ENCODE results near the gene CA5A.

Gene CA5A

GRCh38 chr16:87968541-87968940 lies 32.2 kb upstream of the CA5A start:
- DNase-seq: no peak
- Histone ChIP-seq H3K27ac (ENCODE audit: low read depth, low read length) (no peak overlapping the region), H2BK120ac (ENCODE audit: insufficient read depth, low read length, poor library complexity) (no peak overlapping the region), H3K9ac (ENCODE audit: low read length) (no peak overlapping the region), H4K8ac (ENCODE audit: low read depth, low read length) (no peak overlapping the region), H3K27me3 (ENCODE audit: insufficient read depth, low read length) (no peaks in the 10 kb centered on the region), H2AK5ac (ENCODE audit: low read length) (no peak overlapping the region), H3K79me2 (ENCODE audit: control insufficient read depth, insufficient read depth, low read length, poor library complexity) (peaks cover 4% of the 10 kb centered on the region), H3K9me3 (ENCODE audit: insufficient read depth, low read depth, low read length) (peaks cover 4% of the 10 kb centered on the region), H3K36me3 (ENCODE audit: control insufficient read depth in 1 of 2, insufficient read depth in 2 of 2, low read length in 2 of 2) (peaks cover 5 to 8% of the 10 kb centered on the region in 2 experiments), H3K4me3 (ENCODE audit: low read depth, low read length) (no peak overlapping the region), H3K14ac (ENCODE audit: low read length) (no peak overlapping the region), H3K23ac (ENCODE audit: low read length) (no peak overlapping the region), H2AFZ (ENCODE audit: insufficient read depth, low read length, poor library complexity) (no peak overlapping the region), H2BK12ac (ENCODE audit: low read length) (no peak overlapping the region), H3K79me1 (ENCODE audit: low read length) (no peaks in the 10 kb centered on the region), H3K4ac (ENCODE audit: low read depth, low read length) (peak overlapping the region; percentile 33), H2BK5ac (ENCODE audit: low read depth, low read length, poor library complexity) (no peak overlapping the region), H3K18ac (ENCODE audit: low read length) (no peak overlapping the region), H4K91ac (ENCODE audit: low read depth, low read length) (no peak overlapping the region), H4K12ac (ENCODE audit: low read depth, low read length) (no peak overlapping the region), H3K4me1 (ENCODE audit: control insufficient read depth in 1 of 2, insufficient read depth in 2 of 2, low read length in 2 of 2) (peaks cover 1 to 2% of the 10 kb centered on the region in 2 experiments), H3K4me2 (ENCODE audit: low read length) (no peak overlapping the region)
- no CpG with 5 or more reads among the region's 7 CpGs for WGBS (ENCODE audit: extremely low coverage, insufficient coverage, insufficient read length)

GRCh38 chr16:87966685-87967185 lies 30.4 kb upstream of the CA5A start:
- peaks cover 0 to 2% of the 10 kb centered on the region in 2 experiments for H3K4me1 ChIP-seq (ENCODE audit: control insufficient read depth in 1 of 2, insufficient read depth in 2 of 2, low read length in 2 of 2)
- H3K9ac ChIP-seq (ENCODE audit: low read length): no peak overlapping the region
- no peaks in the 10 kb centered on the region for H3K27me3 ChIP-seq (ENCODE audit: insufficient read depth, low read length)
- no peak overlapping the region for H2BK5ac ChIP-seq (ENCODE audit: low read depth, low read length, poor library complexity)
- no peak overlapping the region for H2BK120ac ChIP-seq (ENCODE audit: insufficient read depth, low read length, poor library complexity)
- H3K27ac ChIP-seq (ENCODE audit: low read depth, low read length): no peak overlapping the region
- H3K18ac ChIP-seq (ENCODE audit: low read length): no peak overlapping the region
- H3K36me3 ChIP-seq (ENCODE audit: control insufficient read depth in 1 of 2, insufficient read depth in 2 of 2, low read length in 2 of 2): peaks cover 7 to 8% of the 10 kb centered on the region in 2 experiments
- DNase-seq: no peak
- H2AK5ac ChIP-seq (ENCODE audit: low read length): no peak overlapping the region
- no peak overlapping the region for H3K4me2 ChIP-seq (ENCODE audit: low read length)
- WGBS (ENCODE audit: extremely low coverage, insufficient coverage, insufficient read length): no CpG with 5 or more reads among the region's 14 CpGs
- H3K14ac ChIP-seq (ENCODE audit: low read length): no peak overlapping the region
- H3K4me3 ChIP-seq (ENCODE audit: low read depth, low read length): no peak overlapping the region
- H4K8ac ChIP-seq (ENCODE audit: low read depth, low read length): no peak overlapping the region
- H3K9me3 ChIP-seq (ENCODE audit: insufficient read depth, low read depth, low read length): peaks cover 2% of the 10 kb centered on the region
- H3K4ac ChIP-seq (ENCODE audit: low read depth, low read length): peak overlapping the region; percentile 67
- H3K79me1 ChIP-seq (ENCODE audit: low read length): no peaks in the 10 kb centered on the region
- H3K79me2 ChIP-seq (ENCODE audit: control insufficient read depth, insufficient read depth, low read length, poor library complexity): peaks cover 4% of the 10 kb centered on the region
- H2BK12ac ChIP-seq (ENCODE audit: low read length): no peak overlapping the region
- H4K12ac ChIP-seq (ENCODE audit: low read depth, low read length): no peak overlapping the region
- no peak overlapping the region for H3K23ac ChIP-seq (ENCODE audit: low read length)
- no peak overlapping the region for H2AFZ ChIP-seq (ENCODE audit: insufficient read depth, low read length, poor library complexity)
- H4K91ac ChIP-seq (ENCODE audit: low read depth, low read length): no peak overlapping the region

DNA sequence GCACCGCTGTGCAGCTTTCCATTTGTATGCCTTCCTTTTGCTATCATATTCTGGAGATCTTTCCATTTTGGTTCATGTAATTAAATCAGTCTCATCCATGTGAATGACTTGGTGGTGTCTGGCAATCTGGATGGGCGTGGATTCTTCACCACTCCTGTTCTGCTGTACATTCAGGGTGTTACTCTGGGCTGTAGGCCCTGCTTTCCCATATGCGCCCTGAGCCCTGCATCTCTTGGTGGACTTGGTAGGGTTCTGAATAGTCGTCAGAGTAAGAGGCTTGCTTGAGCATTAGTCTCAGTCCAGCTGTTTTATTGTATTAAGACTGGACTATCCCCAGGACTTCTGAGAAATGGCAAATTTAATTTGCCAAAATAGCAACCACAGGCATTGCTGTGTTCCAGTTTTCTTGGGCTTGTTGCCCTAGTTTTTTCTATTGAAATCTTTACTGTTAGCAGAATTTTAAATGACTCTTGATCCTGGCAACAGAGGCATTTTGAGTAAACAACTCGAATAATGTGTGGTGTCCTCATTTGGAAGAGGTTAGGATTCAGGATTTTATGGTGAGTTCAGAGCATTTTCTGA lies 29.8 kb upstream of the CA5A start:
- WGBS (ENCODE audit: extremely low coverage, insufficient coverage, insufficient read length): no CpG with 5 or more reads among the region's 5 CpGs
- Histone ChIP-seq H2BK12ac (ENCODE audit: low read length) (no peak overlapping the region), H3K79me2 (ENCODE audit: control insufficient read depth, insufficient read depth, low read length, poor library complexity) (peaks cover 3% of the 10 kb centered on the region), H3K23ac (ENCODE audit: low read length) (no peak overlapping the region), H2AFZ (ENCODE audit: insufficient read depth, low read length, poor library complexity) (no peak overlapping the region), H3K4me2 (ENCODE audit: low read length) (no peak overlapping the region), H2BK5ac (ENCODE audit: low read depth, low read length, poor library complexity) (no peak overlapping the region), H3K9ac (ENCODE audit: low read length) (no peak overlapping the region), H2AK5ac (ENCODE audit: low read length) (no peak overlapping the region), H3K9me3 (ENCODE audit: insufficient read depth, low read depth, low read length) (peaks cover 1% of the 10 kb centered on the region), H4K12ac (ENCODE audit: low read depth, low read length) (no peak overlapping the region), H4K8ac (ENCODE audit: low read depth, low read length) (no peak overlapping the region), H3K4me3 (ENCODE audit: low read depth, low read length) (no peak overlapping the region), H3K36me3 (ENCODE audit: control insufficient read depth in 1 of 2, insufficient read depth in 2 of 2, low read length in 2 of 2) (peaks cover 5 to 8% of the 10 kb centered on the region in 2 experiments), H3K27ac (ENCODE audit: low read depth, low read length) (no peak overlapping the region), H3K18ac (ENCODE audit: low read length) (no peak overlapping the region), H4K91ac (ENCODE audit: low read depth, low read length) (no peak overlapping the region), H3K14ac (ENCODE audit: low read length) (no peak overlapping the region), H3K27me3 (ENCODE audit: insufficient read depth, low read length) (no peaks in the 10 kb centered on the region), H3K4me1 (ENCODE audit: control insufficient read depth in 1 of 2, insufficient read depth in 2 of 2, low read length in 2 of 2) (peaks cover 0 to 2% of the 10 kb centered on the region in 2 experiments), H3K79me1 (ENCODE audit: low read length) (no peaks in the 10 kb centered on the region), H3K4ac (ENCODE audit: low read depth, low read length) (peak overlapping the region; percentile 58), H2BK120ac (ENCODE audit: insufficient read depth, low read length, poor library complexity) (no peak overlapping the region)
- no peak for DNase-seq

DNA sequence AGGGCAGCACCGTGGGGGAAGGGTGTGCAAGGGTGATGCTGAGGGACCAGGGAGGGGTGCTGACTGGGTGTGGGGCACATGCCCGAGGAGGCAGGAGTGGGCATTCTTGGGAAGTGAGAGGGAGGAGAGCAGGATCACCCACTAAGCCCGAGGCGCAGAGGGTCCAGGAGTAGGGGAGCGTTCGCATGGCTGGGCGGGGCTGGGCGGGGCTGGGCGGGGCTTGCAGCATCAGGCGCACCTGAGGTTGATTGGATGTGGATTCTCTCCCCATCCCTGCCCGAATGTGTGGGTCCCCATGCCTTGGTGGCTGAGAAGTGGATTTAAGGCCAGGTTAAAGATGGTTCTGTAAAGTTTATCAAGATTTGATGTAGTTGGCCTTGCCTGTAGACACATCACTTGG lies 29.1 kb upstream of the CA5A start:
- Histone ChIP-seq H3K27me3 (ENCODE audit: insufficient read depth, low read length) (no peaks in the 10 kb centered on the region), H4K8ac (ENCODE audit: low read depth, low read length) (no peak overlapping the region), H3K14ac (ENCODE audit: low read length) (no peak overlapping the region), H3K36me3 (ENCODE audit: control insufficient read depth in 1 of 2, insufficient read depth in 2 of 2, low read length in 2 of 2) (peaks cover 2 to 4% of the 10 kb centered on the region in 2 experiments), H2BK12ac (ENCODE audit: low read length) (no peak overlapping the region), H3K4ac (ENCODE audit: low read depth, low read length) (no peak overlapping the region), H3K27ac (ENCODE audit: low read depth, low read length) (no peak overlapping the region), H3K18ac (ENCODE audit: low read length) (no peak overlapping the region), H3K4me1 (ENCODE audit: control insufficient read depth in 1 of 2, insufficient read depth in 2 of 2, low read length in 2 of 2) (peaks cover 0 to 2% of the 10 kb centered on the region in 2 experiments), H2BK120ac (ENCODE audit: insufficient read depth, low read length, poor library complexity) (no peak overlapping the region), H3K79me2 (ENCODE audit: control insufficient read depth, insufficient read depth, low read length, poor library complexity) (peaks cover 3% of the 10 kb centered on the region), H2AFZ (ENCODE audit: insufficient read depth, low read length, poor library complexity) (no peak overlapping the region), H3K4me3 (ENCODE audit: low read depth, low read length) (no peak overlapping the region), H2AK5ac (ENCODE audit: low read length) (no peak overlapping the region), H2BK5ac (ENCODE audit: low read depth, low read length, poor library complexity) (no peak overlapping the region), H3K9ac (ENCODE audit: low read length) (no peak overlapping the region), H3K9me3 (ENCODE audit: insufficient read depth, low read depth, low read length) (no peaks in the 10 kb centered on the region), H3K4me2 (ENCODE audit: low read length) (no peak overlapping the region), H3K79me1 (ENCODE audit: low read length) (no peaks in the 10 kb centered on the region), H3K23ac (ENCODE audit: low read length) (no peak overlapping the region), H4K91ac (ENCODE audit: low read depth, low read length) (no peak overlapping the region), H4K12ac (ENCODE audit: low read depth, low read length) (no peak overlapping the region)
- WGBS (ENCODE audit: extremely low coverage, insufficient coverage, insufficient read length): no CpG with 5 or more reads among the region's 11 CpGs
- DNase-seq: no peak
